NCI-H1092 (cell line): ENCODE measurements around the gene CPZ.

Source experiments
- DNase-seq: peaks from one replicate; lab custom pipeline; 2025; lab: John Stamatoyannopoulos, UW

The CPZ gene

GRCh38 chr4:8639777-8640720, 47.5 kb downstream of the CPZ start:
- no peak for DNase-seq

- no peak for DNase-seq
Observed at GRCh38 chr4:8640816-8641215, 48.3 kb downstream of the CPZ start.

- no peak for DNase-seq
Observed at GRCh38 chr4:8641256-8641655, 48.7 kb downstream of the CPZ start.

- no peak for DNase-seq
Observed at GRCh38 chr4:8641931-8642650, 49.5 kb downstream of the CPZ start.

- no peak for DNase-seq
Observed at GRCh38 chr4:8642651-8643321, 50.2 kb downstream of the CPZ start.

- no peak for DNase-seq
Observed at GRCh38 chr4:8643441-8643840, 50.9 kb downstream of the CPZ start.

- DNase-seq = no peak
Observed at GRCh38 chr4:8643986-8644385, 51.4 kb downstream of the CPZ start.

- DNase-seq = no peak
Observed at GRCh38 chr4:8644461-8644891, 51.9 kb downstream of the CPZ start.

- DNase-seq = no peak
Observed at GRCh38 chr4:8644966-8645752, 52.6 kb downstream of the CPZ start.

- DNase-seq = no peak
Observed at GRCh38 chr4:8645753-8646124, 53.2 kb downstream of the CPZ start.

- no peak for DNase-seq
Observed at GRCh38 chr4:8646296-8647093, 53.9 kb downstream of the CPZ start.

GRCh38 chr4:8647094-8647570, 54.6 kb downstream of the CPZ start:
- DNase-seq = no peak

- no peak for DNase-seq
Observed at GRCh38 chr4:8647626-8648025, 55.1 kb downstream of the CPZ start.

- no peak for DNase-seq
Observed at GRCh38 chr4:8648296-8648695, 55.7 kb downstream of the CPZ start.

GRCh38 chr4:8648816-8649630, 56.5 kb downstream of the CPZ start:
- no peak for DNase-seq

GRCh38 chr4:8649631-8650361, 57.2 kb downstream of the CPZ start:
- no peak for DNase-seq

- no peak for DNase-seq
Observed at GRCh38 chr4:8651661-8652180, 59.2 kb downstream of the CPZ start.

GRCh38 chr4:8652181-8653078, 59.9 kb downstream of the CPZ start:
- DNase-seq = no peak
